GM19240 (cell line): Measurements from ENCODE around the gene TFAM.
"Not testable (repeated sequence)": the region's sequence is repeated elsewhere in the genome, so short reads cannot be mapped to it uniquely, and the experiment has no call there.

Source experiments
- DNase-seq: peaks from one replicate; pipeline ENCODE4 v3.0.0; 2011; ENCODE audit warnings: low spot score; ENCODE audit not compliant: insufficient read length

The TFAM gene

DNA sequence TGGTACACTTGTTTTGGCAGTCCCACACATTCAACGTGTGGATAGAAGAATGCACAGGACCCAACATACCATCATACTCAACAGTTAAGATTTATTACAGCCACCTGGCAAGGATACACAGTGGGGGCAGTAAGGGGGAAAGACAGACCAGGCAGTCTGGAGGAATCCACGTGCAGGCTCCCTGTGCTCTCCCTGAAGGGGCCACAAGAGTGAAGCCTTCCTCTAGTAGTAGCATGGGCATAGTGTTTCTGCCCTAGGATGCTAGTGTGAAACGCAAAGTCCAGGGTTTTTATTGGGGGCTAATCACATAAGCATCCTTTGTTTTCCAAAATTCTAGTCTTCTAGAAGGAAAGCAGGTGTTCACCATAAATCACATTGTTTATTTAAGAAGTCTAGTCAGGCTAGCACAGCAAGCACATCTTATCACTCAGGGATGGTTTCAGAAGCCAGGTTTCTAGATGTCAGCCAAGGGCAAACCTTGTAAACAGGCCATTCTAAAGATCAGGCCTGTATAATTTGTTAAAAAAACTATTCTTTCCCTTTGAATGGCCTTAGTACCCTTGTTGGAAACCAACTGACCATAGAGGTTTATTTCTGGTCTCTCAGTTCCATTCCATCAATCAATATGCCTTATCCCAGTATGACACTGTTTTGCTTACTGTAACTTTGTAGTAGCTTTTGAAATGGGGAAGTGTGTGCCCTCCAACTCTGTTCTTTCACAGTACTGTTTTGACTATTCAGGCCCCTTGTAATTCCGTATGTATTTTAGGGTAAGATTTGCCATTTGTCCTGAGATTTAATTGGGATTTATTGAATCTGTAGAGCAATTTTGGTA lies 12.4 kb upstream of the TFAM start:
- no peak for DNase-seq

DNA sequence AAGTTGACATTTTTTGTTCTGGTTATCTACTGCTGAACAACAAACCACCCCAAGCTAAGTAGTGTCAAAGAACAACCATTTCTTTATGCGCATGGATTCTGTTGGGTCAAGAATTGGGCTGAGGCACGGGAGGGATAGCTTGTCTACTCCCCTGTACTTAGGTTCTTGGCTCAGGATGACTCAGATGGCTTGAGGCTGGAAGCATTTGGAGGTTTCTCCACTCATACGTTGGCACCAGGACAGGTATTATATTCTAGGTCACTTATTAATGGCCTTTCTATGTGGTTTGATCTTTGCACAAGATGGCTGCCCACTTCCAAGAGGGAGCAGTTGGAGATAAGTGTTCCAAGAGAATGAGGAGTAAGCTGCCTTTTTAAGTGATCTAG lies 11.8 kb upstream of the TFAM start:
- DNase-seq, result no peak

DNA sequence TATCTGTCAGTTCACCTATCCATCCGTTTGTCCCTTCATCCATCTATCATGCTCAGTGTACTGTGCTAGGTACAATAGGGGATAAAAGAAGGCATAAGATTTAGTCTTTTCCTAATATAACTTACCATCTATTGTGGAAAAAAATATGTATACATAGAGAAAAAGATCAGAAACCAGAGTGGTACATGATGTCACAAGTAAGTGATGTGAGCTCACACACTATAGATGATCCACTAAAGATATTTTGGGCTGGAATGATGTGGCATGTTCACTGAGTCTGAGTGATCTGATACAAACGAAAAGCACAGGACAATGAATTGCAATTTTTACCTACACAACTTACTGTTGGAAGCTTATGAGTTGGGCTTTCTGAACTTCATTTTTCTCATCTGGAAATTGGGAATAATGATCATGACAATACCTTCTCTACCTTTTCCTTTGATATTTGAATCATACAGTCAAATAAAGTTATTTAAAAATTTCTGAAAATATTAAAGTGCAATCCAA lies 2.7 kb upstream of the TFAM start:
- DNase-seq, result no peak

DNA sequence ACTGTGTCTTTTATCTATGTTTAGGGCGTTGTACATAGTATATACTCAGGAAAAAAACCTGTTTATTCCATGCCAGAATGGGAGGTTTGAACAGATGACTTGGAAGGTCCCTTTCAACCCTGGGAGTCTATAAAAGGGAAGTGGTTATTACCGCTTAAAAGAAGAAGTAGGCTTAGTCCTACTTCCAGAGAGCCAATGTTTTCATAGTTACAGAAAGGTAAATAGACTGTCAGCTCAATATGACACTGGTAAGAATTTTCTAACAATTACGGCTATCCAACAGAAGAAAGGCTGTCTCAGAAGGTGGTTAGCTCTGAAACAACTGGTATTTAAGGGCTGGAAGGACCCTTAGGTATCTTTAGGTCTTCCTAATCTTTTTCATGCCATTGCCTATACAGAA lies 1.1 kb upstream of the TFAM start:
- DNase-seq, result no peak

DNA sequence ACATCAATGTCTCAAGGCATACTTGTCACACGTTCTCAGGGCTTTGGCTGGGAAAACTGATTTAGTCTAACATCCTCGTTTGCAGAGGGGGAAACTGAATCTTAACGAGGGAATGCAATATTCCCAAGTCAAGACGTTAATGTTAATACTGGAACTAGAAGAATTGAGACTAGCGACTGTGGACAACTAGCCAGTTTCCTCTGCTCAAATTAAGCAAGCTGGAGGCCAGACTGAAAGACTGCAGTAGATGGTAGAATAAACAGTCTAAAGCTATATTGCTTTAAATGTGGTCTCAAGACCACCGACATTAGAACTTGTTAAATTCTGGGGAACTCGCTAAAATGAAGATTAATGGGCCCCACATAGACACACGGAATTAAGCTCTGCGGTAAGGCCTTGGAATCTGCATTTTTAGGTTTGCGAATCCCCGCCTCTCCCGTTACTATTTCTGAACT lies 639 bp upstream of the TFAM start:
- DNase-seq, result no peak

DNA sequence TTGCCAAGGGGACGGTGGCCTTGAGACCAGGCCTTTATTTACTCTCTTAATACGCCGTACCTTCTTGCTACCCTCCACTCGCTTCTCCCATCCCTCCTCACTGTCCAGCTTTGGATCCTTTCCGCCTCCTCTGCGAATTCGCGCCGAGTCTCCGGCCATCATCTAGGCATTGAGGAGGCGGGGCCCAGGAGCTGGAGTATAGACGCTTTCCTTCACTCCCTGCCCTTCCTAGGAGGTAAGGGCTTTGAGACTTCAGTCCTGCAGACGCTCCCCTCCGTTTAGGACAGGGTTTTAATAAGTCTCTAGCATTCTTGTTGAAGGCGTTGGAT lies 538 bp downstream of the TFAM start:
- DNase-seq, result no peak

DNA sequence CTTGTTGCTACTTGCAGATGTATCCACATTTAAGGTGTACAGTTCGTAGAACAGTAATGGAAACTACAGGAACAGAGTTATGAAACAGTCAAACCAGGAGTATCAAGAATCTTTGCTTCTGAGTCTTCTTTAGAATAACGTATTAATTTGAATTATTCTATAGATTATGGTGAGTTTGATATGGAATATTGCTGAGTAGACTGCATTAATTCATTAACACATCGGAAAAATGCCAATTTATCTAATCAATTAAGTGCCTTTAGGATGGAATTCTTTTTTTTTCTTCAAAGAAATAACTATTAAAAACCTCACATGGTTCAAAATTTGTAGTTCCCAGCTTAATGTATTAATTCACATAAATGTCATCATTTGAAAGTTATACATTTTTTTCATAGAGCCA lies 3.8 kb downstream of the TFAM start:
- DNase-seq, result no peak

DNA sequence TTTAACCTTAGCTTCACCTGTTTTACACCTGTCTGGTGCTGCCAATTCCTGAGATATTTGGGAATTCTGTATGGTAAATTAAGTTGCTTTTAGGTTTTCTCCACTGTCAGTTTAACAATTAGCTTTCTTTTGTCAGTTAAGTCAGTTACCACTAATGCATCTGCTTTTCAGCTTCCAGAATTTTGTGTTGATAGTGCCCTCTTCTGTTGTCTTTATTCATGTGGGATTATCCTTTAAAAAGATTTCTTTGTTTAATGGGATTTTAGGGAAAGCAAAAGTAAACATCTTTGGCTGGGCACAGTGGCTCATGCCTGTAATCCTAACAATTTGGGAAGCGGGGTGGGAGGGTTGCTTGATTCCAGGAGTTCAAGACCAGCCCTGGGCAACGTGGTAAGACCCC lies 8.1 kb downstream of the TFAM start:
- DNase-seq, result no peak

DNA sequence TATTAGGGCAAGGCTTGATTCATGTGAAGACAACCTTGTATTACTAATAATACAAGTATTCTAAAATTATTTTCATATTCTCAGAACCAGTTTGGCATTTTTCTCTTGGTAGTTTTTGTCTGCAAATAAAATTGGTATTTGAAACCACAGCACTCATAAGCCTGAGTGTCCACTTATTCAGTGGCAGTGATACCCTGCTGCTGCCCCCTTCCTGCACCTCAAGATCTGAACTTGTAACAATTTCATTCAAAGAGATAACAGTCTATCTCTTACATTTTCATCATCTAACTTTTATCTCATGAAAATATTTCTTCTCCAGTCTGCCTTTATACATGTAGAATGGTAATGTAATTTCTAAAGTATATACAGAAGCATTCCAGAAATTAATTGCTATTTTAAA lies 9.3 kb downstream of the TFAM start:
- DNase-seq, result no peak

DNA sequence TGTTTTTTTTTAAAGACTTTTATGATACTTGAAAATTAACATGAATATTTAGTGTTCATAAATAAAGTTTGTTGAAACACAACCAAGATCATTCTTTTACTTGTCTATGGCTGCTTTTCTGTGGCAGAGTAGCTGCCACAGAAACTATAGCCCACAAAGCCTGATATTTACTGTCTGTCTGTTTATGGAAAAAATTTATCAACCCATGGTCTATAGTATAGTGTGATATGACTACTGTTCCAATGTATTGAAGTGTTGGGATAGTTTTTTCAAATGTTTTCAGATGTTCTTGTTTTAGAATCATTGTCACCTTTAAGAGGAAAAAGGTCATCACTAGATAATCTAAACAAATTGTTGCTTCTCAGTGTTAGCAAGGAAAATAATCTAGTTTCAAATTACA lies 10.8 kb downstream of the TFAM start:
- no peak for DNase-seq

DNA sequence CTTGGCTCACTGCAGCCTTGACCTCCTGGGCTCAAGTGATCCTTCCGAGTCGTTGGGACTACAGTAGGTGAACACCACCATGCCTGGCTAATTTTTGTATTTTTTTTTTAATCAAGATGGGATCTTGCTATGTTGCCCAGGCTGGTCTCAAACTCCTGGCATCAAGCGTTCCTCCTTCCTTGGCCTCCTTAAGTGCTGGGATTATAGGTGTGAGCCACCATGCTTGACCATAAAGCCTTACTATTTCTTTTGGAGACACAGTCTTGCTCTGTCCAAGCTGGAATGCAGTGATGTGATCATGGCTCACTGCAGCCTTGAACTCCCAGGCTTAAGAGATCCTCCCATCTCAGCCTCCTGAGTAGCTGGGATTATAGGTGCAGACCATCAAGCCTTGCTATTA lies 12.6 kb downstream of the TFAM start:
- no peak for DNase-seq

DNA sequence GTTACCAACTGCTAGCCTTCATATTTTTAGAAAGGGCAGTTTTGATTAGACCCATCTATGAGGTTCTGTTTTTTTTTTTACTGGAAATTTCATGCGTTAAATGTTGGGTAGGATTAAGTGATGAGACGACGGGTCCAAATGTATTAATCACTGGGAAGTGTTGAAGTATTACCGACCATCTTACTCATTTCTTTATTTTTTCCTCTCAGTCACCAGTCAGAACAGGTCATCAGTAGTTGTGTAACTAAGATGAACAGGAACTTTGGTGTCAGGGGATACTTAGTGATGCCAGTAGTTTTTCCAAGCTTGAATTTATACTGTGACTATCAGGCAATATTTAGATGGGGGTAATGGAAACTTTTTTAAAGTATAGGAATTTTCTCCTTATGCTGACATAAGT lies 14.2 kb downstream of the TFAM start:
- DNase-seq, result no peak

DNA sequence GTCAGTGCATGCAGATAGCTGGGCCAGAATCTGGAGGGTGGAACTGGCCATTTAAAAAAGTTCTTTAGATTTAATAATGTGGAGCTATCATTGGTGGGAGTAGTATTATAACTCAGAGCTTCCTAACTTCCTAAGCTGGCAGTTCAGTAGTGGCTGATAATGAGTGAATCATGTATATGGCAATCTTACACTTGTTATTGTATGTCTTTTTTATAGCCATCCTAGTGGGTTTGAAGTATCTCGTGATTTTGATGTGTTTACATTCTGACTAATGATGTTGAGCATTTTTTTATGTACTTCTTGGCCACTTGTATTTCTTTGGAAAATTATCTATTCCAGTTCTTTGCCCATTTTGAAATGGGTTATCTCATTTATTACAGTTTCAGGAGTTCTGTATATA lies 15.4 kb downstream of the TFAM start:
- no peak for DNase-seq

DNA sequence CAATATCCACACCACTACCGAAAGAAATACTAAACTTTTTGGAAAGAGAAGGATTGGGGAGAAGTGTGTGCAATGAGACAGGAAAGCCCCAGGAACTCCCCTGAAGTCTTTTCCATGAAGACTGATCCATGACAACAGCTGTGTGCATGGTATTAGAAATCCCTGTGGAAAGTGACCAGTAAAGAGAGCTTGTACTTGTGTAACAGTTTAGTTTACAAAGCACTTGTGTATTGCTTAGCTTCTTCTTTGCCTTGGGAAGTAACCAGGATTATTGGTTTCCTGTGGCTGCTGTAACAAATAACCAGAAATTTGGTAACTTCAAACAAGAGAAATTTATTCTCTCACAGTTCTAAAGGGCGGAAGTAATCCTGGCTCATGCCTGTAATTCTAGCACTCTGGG lies 18.8 kb downstream of the TFAM start:
- DNase-seq, result no peak

DNA sequence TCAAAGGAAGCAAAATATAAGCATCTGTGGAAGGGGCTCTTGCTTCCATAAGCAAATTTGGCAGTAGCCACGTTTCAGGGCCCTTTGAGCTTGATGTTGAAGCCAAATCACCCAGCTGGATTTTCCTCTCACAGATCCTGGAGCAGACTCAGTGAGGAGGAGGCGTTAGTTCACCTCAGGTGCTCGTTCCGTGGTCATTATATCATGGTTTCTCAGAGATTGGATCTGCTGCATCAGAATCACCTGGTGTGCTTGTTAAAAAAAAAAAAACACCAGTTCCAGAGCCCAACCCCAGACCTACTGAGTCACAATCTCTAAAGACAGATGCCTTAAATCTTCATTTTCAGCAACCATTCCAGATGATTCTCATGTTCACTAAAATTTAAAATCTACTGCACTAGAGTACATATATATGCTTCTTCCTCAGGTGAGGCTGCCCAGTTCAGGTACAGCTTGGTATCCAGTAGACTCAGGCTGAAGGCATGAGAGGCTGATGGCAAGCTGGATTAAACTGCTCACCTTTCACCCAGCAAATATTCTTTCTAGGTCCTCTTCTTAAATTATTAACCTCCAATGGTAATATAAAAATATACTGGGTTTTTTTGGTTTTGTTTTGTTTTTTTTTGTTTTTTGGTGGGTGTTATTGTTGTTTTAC lies 24.9 kb downstream of the TFAM start:
- DNase-seq, result no peak

DNA sequence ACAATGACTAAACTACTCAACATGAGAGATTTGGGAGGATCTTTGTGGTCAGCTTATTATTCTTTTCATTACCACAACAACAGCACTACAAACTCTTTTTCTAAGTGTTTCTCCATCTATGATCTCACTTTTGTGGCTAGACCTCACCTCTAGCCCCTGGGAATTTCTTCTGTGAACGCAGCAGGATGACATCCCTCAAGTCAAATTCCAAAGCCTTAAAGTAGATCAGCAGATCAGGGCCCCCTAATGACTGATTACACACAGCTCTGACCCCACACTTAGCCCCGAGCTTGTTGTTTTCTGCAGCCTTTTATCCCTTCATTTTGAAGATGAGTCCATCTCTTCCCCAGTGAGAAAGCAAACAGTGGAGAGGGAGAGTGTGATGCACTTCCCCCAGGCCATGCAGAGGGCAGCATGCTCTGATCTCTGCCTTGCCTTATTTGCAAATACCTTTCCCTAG lies 27.3 kb downstream of the TFAM start:
- no peak for DNase-seq

DNA sequence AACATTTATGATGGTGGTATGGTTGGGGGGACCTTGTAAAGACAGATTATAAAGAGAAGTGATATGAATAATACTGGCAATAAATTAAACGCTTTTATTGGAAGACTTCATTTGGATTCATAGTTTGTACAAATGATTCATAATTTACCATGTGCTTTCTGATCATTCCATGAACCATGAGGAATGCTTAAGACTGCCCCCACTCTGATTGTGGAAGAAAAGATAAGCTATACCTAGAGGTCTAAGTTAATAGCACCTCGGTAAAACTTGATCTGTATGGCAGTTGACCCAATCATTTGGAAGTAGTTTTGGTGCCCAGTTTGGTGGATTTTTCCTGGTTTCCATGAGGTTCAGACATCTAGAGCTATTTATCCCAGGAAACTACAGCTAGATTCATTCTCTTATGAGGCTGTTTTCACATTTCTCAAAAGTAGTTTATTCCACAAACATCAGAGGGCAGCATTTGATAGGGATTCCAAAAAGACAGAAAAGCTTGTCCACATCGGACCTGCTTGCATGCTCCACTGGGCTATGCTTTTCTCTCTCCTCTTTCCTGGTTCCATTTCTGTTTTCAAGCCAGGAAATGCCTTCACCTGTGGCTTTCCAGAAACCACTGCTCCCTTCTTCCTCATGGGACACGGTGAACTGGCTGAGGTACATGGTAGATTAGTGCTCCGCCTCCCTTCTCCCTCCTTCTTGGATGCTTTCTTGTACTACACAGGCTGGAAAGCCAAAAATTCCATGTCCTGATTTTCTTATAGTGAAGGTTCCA lies 29.2 kb downstream of the TFAM start:
- no peak for DNase-seq

DNA sequence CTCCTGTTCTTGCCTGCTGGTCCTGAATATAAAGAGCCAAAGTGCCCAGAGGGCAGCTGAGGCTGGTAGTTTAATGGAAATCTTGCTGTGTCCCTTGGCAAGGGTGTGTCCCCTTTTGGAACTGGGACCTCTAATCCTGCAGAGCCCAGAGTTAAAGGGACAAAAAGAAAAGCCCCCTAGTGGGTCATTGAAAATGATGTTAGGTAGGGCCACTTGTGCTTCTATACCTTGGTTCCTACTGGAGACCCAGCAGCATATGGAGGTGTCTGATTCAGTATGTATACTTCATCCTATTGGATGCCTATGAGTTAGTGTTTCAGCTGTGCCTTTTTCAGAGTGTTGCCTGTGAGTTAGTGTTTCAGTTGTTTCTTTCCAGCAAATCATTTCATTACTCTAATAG lies 30.5 kb downstream of the TFAM start:
- no peak for DNase-seq

DNA sequence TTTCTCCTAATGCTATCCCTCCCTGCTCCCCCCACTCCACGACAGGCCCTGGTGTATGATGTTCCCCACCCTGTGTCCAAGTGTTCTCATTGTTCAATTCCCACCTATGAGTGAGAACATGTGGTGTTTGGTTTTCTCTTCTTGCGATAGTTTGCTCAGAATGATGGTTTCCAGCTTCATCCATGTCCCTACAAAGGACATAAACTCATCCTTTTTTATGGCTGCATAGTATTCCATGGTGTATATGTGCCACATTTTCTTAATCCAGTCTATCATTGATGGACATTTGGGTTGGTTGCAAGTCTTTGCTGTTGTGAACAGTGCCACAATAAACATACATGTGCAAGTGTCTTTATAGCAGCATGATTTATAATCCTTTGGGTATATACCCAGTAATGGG lies 32.7 kb downstream of the TFAM start:
- not testable (repeated sequence) for DNase-seq

DNA sequence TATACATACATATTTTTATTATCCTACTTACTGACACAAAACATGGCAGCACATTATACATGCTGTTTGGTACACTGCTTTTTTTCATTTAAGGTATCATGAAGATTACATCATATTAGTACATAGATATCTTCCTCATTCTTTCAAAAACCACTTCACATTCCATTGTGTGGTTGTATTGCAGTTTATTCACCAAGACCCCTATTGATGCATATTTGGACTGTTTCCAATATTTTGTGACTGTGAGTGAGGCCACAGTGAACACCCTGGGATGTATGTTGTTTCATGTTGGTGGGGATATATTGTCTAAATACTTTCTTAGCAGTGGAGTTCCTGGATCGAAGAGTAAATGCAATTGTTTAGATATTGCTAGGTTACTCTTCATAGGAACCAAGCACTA lies 39.0 kb downstream of the TFAM start:
- DNase-seq, result no peak

DNA sequence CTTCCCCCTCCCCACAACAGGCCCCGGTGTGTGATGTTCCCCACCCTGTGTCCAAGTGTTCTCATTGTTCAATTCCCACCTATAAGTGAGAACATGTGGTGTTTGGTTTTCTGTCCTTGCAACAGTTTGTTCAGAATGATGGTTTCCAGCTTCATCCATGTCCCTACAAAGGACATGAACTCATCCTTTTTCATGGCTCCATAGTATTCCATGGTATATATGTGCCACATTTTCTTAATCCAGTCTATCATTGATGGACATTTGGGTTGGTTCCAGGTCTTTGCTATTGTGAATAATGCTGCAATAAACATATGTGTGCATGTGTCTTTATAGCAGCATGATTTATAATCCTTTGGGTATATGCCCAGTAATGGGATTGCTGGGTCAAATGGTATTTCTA lies 43.2 kb downstream of the TFAM start:
- DNase-seq, result not testable (repeated sequence)

DNA sequence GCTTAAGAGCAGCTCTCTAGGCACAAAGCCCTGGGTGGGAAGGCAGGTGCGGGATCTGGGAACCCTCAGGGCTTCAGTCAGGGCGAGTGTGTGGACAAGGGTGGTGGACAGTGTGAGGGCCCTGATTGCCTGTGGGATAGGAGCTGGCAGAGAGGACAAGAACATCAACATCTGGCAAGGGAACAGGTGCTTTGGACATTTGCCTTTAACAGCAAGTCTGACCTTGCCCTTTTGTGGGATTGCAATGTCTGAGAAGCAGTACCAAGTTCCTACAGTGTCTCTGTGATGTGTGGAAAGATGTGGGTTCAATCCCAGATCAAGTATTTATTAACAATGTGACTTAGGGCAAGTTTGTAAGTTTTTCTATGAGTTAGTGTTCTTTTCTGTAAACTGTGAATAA lies 46.7 kb downstream of the TFAM start:
- no peak for DNase-seq
